SK-N-SH treated with all-trans-retinoic acid at 6 μM for 48 hours (cell line): ENCODE results near the gene SERPINB8.

ENCODE experiments used
- ATAC-seq: fragments of 200-7000 bp; cut with Tn5 transposase; 3 replicates; pipeline ENCODE4 v1.9.1; 2020; ENCODE audit warnings: mild to moderate bottlenecking, moderate library complexity
- ARNTL ChIP-seq: fragments of 450-650 bp; formaldehyde crosslinking; IDR thresholded peaks from 2 replicates; pipeline ENCODE4 v1.5.0; 2020; ENCODE audit warnings: low read depth, mild to moderate bottlenecking, moderate library complexity, borderline replicate concordance
- BACH2 ChIP-seq: fragments of 250-450 bp; sonication (Bioruptor Pico); IDR thresholded peaks from 2 replicates; pipeline ENCODE4 v1.9.0; 2021; ENCODE audit warnings: mild to moderate bottlenecking, borderline replicate concordance
- CSDC2 ChIP-seq: fragments of 250-450 bp; sonication (Bioruptor Pico); IDR thresholded peaks from 2 replicates; pipeline ENCODE4 v1.5.0; 2020; ENCODE audit warnings: mild to moderate bottlenecking, moderate library complexity
- ESRRG ChIP-seq: fragments of 250-450 bp; sonication (Bioruptor Pico); IDR thresholded peaks from 2 replicates; pipeline ENCODE4 v1.6.1; 2021; ENCODE audit warnings: mild to moderate bottlenecking
- ISL1 ChIP-seq: fragments of 250-450 bp; sonication (Bioruptor Pico); IDR thresholded peaks from 2 replicates; pipeline ENCODE4 v2.1.2; 2022; ENCODE audit warnings: mild to moderate bottlenecking, moderate library complexity
- OSR1 ChIP-seq: fragments of 250-450 bp; sonication (Bioruptor Pico); IDR thresholded peaks from 2 replicates; pipeline ENCODE4 v1.8.0; 2022; ENCODE audit warnings: moderate library complexity, mild to moderate bottlenecking, inconsistent platforms
- SNAI2 ChIP-seq: fragments of 250-450 bp; sonication (Bioruptor Pico); IDR thresholded peaks from 2 replicates; pipeline ENCODE4 v1.5.0; 2020; ENCODE audit warnings: mild to moderate bottlenecking, moderate library complexity
- TCF4 ChIP-seq: fragments of 250-450 bp; sonication (Bioruptor Pico); IDR thresholded peaks from 2 replicates; pipeline ENCODE4 v1.8.0; 2021; ENCODE audit warnings: mild to moderate bottlenecking, moderate library complexity, borderline replicate concordance
- TOX ChIP-seq: fragments of 250-450 bp; sonication (Bioruptor Pico); IDR thresholded peaks from 2 replicates; pipeline ENCODE4 v1.8.0; 2021; ENCODE audit warnings: mild to moderate bottlenecking, moderate library complexity, borderline replicate concordance
- ZFP3 ChIP-seq: fragments of 250-450 bp; sonication (Bioruptor Pico); IDR thresholded peaks from 2 replicates; pipeline ENCODE4 v1.5.0; 2020; ENCODE audit warnings: mild to moderate bottlenecking, moderate library complexity
- ZFP30 ChIP-seq: fragments of 450-650 bp; formaldehyde crosslinking; IDR thresholded peaks from 2 replicates; pipeline ENCODE4 v1.5.0; 2022; ENCODE audit warnings: mild to moderate bottlenecking, moderate library complexity
- ZNF565 ChIP-seq: fragments of 450-650 bp; formaldehyde crosslinking; conservative IDR thresholded peaks from 2 replicates; pipeline ENCODE4 v1.5.0; 2020; ENCODE audit warnings: low read depth, mild to moderate bottlenecking, moderate library complexity
- ZNF70 ChIP-seq: fragments of 450-650 bp; formaldehyde crosslinking; IDR thresholded peaks from 2 replicates; pipeline ENCODE4 v1.5.0; 2020; ENCODE audit warnings: mild to moderate bottlenecking, moderate library complexity
- ZNF8 ChIP-seq: fragments of 450-650 bp; formaldehyde crosslinking; IDR thresholded peaks from 2 replicates; pipeline ENCODE4 v1.5.0; 2020; ENCODE audit warnings: mild to moderate bottlenecking, moderate library complexity
- TF ChIP-seq, protein P1 (sequence below): fragments of 250-450 bp; sonication (Bioruptor Pico); IDR thresholded peaks from 2 replicates; pipeline ENCODE4 v1.5.1; 2021; ENCODE audit warnings: mild to moderate bottlenecking, moderate library complexity
- TF ChIP-seq, protein P2 (sequence below): fragments of 250-450 bp; sonication (Bioruptor Pico); IDR thresholded peaks from 2 replicates; pipeline ENCODE4 v1.5.1; 2020; ENCODE audit warnings: low read depth, mild to moderate bottlenecking, moderate library complexity
- TF ChIP-seq, protein P3 (sequence below): fragments of 250-450 bp; sonication (Bioruptor Pico); IDR thresholded peaks from 2 replicates; pipeline ENCODE4 v1.5.0; 2020; ENCODE audit warnings: mild to moderate bottlenecking, moderate library complexity
- TF ChIP-seq, protein P4 (sequence below): fragments of 250-450 bp; sonication (Bioruptor Pico); IDR thresholded peaks from 2 replicates; pipeline ENCODE4 v1.8.0; 2021; ENCODE audit warnings: low read depth, mild to moderate bottlenecking, moderate library complexity, borderline replicate concordance

Gene SERPINB8

DNA sequence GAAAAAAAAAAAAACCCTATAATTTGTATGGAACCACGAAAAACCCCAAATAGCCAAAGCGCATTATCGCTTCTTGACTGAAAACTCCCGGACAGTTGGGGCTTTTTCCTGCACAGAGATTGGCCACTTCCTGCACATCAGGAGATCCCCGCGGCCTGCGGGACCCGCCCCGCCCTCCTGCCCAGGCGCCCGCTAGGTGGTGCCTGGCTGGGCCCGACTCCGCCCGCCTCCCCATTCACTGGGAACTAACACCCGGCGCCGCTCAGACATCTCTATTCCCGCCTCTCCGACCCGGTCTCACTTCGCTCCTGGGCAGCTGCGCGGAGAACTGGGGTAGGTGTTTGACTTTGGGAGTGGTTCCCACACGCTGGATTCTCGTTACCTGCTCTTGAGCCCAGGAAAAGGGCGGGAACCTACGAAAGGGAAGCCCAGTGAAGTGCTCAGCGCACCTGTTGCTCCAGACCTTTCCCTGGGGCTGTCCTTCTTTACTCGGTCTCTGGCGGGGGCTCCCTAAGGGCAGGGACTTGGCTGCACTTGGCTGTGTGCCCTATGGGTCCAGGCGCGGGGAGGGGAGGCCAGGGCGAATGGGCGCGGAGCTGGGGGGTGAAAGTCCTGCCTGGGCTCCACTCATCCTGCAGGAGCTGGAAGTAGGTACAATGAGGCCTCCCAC lies 20.7 kb upstream of the SERPINB8 start, which contains the start of gene HMSD:
HMSD (plus strand) TSS at position 234 of the 670 bp plus-strand sequence. CDS start 4,155 bp downstream, outside the sequence.
- TF ChIP-seq ZNF70 (CRISPR knock-in tag) (no peak), ARNTL (CRISPR knock-in tag) (no peak), OSR1 (CRISPR knock-in tag) (no peak), ZNF565 (CRISPR knock-in tag) (no peak), ISL1 (CRISPR knock-in tag) (no peak), ZFP30 (no peak), SNAI2 (CRISPR knock-in tag) (no peak), ESRRG (CRISPR knock-in tag) (no peak)
- TF ChIP-seq, protein P1, sequence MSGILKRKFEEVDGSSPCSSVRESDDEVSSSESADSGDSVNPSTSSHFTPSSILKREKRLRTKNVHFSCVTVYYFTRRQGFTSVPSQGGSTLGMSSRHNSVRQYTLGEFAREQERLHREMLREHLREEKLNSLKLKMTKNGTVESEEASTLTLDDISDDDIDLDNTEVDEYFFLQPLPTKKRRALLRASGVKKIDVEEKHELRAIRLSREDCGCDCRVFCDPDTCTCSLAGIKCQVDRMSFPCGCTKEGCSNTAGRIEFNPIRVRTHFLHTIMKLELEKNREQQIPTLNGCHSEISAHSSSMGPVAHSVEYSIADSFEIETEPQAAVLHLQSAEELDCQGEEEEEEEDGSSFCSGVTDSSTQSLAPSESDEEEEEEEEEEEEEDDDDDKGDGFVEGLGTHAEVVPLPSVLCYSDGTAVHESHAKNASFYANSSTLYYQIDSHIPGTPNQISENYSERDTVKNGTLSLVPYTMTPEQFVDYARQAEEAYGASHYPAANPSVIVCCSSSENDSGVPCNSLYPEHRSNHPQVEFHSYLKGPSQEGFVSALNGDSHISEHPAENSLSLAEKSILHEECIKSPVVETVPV (CRISPR knock-in tag), result no peak
- TF ChIP-seq, protein P2, sequence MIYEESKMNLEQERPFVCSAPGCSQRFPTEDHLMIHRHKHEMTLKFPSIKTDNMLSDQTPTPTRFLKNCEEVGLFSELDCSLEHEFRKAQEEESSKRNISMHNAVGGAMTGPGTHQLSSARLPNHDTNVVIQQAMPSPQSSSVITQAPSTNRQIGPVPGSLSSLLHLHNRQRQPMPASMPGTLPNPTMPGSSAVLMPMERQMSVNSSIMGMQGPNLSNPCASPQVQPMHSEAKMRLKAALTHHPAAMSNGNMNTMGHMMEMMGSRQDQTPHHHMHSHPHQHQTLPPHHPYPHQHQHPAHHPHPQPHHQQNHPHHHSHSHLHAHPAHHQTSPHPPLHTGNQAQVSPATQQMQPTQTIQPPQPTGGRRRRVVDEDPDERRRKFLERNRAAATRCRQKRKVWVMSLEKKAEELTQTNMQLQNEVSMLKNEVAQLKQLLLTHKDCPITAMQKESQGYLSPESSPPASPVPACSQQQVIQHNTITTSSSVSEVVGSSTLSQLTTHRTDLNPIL (CRISPR knock-in tag), result no peak
- peak; percentile 75 for ATAC-seq

DNA sequence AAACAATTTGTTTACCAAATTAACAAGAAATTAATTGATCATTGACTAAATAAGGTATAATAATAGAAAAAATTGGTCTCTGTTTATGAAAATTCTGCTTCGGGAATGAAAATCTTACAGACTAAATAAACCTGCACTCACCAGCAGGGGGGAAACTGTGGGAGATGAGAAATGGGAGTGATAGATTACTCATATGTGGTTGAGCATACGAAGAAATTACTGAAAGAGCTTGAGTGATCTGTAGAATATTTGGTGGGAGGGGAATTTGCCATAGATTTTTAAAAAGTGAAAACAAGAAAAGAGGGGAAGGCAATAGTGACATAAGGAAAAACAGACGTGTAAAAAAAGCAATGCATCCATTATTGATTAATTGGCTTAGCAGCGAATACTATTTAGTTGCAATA lies 18.6 kb upstream of the SERPINB8 start:
- no peak for TF ChIP-seq CSDC2
- TF ChIP-seq ZNF70 (CRISPR knock-in tag), result no peak
- no peak for TF ChIP-seq ZNF8 (CRISPR knock-in tag)
- TF ChIP-seq, protein P3, sequence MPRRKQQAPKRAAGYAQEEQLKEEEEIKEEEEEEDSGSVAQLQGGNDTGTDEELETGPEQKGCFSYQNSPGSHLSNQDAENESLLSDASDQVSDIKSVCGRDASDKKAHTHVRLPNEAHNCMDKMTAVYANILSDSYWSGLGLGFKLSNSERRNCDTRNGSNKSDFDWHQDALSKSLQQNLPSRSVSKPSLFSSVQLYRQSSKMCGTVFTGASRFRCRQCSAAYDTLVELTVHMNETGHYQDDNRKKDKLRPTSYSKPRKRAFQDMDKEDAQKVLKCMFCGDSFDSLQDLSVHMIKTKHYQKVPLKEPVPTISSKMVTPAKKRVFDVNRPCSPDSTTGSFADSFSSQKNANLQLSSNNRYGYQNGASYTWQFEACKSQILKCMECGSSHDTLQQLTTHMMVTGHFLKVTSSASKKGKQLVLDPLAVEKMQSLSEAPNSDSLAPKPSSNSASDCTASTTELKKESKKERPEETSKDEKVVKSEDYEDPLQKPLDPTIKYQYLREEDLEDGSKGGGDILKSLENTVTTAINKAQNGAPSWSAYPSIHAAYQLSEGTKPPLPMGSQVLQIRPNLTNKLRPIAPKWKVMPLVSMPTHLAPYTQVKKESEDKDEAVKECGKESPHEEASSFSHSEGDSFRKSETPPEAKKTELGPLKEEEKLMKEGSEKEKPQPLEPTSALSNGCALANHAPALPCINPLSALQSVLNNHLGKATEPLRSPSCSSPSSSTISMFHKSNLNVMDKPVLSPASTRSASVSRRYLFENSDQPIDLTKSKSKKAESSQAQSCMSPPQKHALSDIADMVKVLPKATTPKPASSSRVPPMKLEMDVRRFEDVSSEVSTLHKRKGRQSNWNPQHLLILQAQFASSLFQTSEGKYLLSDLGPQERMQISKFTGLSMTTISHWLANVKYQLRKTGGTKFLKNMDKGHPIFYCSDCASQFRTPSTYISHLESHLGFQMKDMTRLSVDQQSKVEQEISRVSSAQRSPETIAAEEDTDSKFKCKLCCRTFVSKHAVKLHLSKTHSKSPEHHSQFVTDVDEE (CRISPR knock-in tag), result no peak
- TF ChIP-seq TOX (CRISPR knock-in tag), result no peak
- ATAC-seq, result no peak

DNA sequence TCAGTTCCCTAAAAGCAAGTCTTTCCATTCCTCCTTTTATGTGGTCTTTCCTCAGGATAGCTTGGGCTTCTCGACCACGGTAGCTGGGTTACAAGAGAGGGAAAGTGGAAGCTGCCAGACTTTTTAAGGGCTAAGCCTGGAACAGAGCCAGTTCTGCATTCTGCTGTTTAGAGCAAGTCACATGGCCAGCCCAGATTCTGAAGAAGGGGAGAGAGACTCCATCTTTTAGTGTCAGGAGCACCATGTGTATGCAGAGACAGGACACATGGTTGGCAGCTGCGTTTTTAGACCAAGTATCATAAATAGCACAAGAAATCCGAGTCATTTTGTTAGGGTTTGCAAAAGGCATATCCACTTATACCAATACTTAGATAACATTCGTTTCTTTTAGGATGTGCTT lies 16.1 kb upstream of the SERPINB8 start:
- no peak for ATAC-seq
- TF ChIP-seq TCF4 (CRISPR knock-in tag) (no peak), ZNF565 (CRISPR knock-in tag) (no peak), ZNF8 (CRISPR knock-in tag) (no peak), ARNTL (CRISPR knock-in tag) (no peak), ZFP3 (CRISPR knock-in tag) (no peak), ZNF70 (CRISPR knock-in tag) (no peak)
- TF ChIP-seq, protein P1 (CRISPR knock-in tag), result no peak

DNA sequence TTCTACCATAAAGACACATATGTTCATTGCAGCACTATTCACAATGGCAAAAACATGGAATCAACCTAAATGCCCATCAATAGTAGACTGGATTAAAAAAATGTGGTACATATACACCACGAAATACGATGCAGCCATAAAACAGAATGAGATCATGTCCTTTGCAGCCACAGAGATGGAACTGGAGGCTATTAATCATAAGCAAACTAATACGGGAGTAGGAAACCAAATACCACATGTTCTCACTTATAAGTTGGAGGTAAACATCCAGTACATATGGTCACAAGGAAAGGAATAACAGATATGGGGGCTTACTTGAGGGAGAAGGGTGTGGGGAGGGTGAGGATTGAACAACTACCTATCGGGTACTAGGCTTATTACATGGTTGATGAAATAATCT lies 13.1 kb upstream of the SERPINB8 start:
- no peak for ATAC-seq
- TF ChIP-seq, protein P2 (CRISPR knock-in tag), result no peak
- TF ChIP-seq ZNF8 (CRISPR knock-in tag) (no peak), ZNF70 (CRISPR knock-in tag) (no peak), TOX (CRISPR knock-in tag) (no peak), BACH2 (CRISPR knock-in tag) (no peak), ZFP3 (CRISPR knock-in tag) (no peak), CSDC2 (no peak), ZFP30 (no peak), ZNF565 (CRISPR knock-in tag) (no peak)
- TF ChIP-seq, protein P4, sequence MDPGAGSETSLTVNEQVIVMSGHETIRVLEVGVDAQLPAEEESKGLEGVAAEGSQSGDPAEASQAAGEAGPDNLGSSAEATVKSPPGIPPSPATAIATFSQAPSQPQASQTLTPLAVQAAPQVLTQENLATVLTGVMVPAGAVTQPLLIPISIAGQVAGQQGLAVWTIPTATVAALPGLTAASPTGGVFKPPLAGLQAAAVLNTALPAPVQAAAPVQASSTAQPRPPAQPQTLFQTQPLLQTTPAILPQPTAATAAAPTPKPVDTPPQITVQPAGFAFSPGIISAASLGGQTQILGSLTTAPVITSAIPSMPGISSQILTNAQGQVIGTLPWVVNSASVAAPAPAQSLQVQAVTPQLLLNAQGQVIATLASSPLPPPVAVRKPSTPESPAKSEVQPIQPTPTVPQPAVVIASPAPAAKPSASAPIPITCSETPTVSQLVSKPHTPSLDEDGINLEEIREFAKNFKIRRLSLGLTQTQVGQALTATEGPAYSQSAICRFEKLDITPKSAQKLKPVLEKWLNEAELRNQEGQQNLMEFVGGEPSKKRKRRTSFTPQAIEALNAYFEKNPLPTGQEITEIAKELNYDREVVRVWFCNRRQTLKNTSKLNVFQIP (CRISPR knock-in tag), result no peak
- TF ChIP-seq, protein P3 (CRISPR knock-in tag), result no peak
- TF ChIP-seq, protein P1 (CRISPR knock-in tag), result no peak
